ENCODE measurements around the gene CPN1.

Gene CPN1

GRCh38 chr10:99994801-99995200 is 86.9 kb downstream of the CPN1 start:
- no peak for DNase-seq

GRCh38 chr10:99993701-99994689 is 87.7 kb downstream of the CPN1 start:
- DNase-seq, result peak; percentile 69

All from activated effector memory CD4-positive, alpha-beta T cell treated with anti-CD3 and anti-CD28 coated beads, Interleukin-2, amount 50 U/mL, for 16 hours (primary cell).